GM12878 (cell line): Measurements from ENCODE around the gene MSRB1.

Source experiments
- BCL11A ChIP-seq: IDR thresholded peaks from 2 replicates; pipeline ENCODE4 v1.6.1; 2011; ENCODE audit warnings: low read depth, low read length
- CBX5 ChIP-seq: sonication (generic); IDR thresholded peaks from 2 replicates; pipeline ENCODE4 v1.6.1; 2016; ENCODE audit warnings: low read depth, moderate library complexity, mild to moderate bottlenecking, inconsistent platforms
- FOXM1 ChIP-seq: IDR thresholded peaks from 2 replicates; pipeline ENCODE4 v1.6.1; 2012; ENCODE audit warnings: low read depth, mild to moderate bottlenecking, inconsistent platforms, low read length, moderate library complexity
- JUND ChIP-seq: IDR thresholded peaks from 2 replicates; pipeline ENCODE4 v1.6.1; 2012; ENCODE audit warnings: low read depth, mild to moderate bottlenecking, low read length, improper control_type of control experiment, moderate library complexity
- MEF2B ChIP-seq: fragments of 450-650 bp; IDR thresholded peaks from 2 replicates; pipeline ENCODE4 v1.6.1; 2018; ENCODE audit warnings: mild to moderate bottlenecking, moderate library complexity; ENCODE audit not compliant: partially characterized antibody, poor library complexity, severe bottlenecking
- MYC ChIP-seq: IDR thresholded peaks from 2 replicates; pipeline ENCODE4 v1.6.1; 2011; ENCODE audit warnings: mild to moderate bottlenecking, low read length, moderate library complexity, inconsistent platforms; ENCODE audit not compliant: insufficient read depth, insufficient replicate concordance, insufficient read length, severe bottlenecking
- PML ChIP-seq: IDR thresholded peaks from 2 replicates; pipeline ENCODE4 v1.6.1; 2012; ENCODE audit warnings: low read length, inconsistent platforms
- RAD21 ChIP-seq: IDR thresholded peaks from 2 replicates; pipeline ENCODE4 v1.6.1; 2011; ENCODE audit warnings: mild to moderate bottlenecking, low read depth, low read length, moderate library complexity; ENCODE audit not compliant: insufficient read depth
- SP1 ChIP-seq: IDR thresholded peaks from one replicate; pipeline ENCODE4 v1.6.1; 2011; ENCODE audit warnings: low read depth, low read length
- YY1 ChIP-seq: IDR thresholded peaks from 2 replicates; pipeline ENCODE4 v1.6.1; 2011; ENCODE audit warnings: low read depth, mild to moderate bottlenecking, low read length
- ZNF274 ChIP-seq: IDR thresholded peaks from one replicate; pipeline ENCODE4 v1.8.0; 2011; ENCODE audit not compliant: insufficient read length, insufficient read depth
- TF ChIP-seq, protein P1 (sequence below): IDR thresholded peaks from 2 replicates; pipeline ENCODE4 v1.6.1; 2011; ENCODE audit warnings: borderline replicate concordance, low read depth, mild to moderate bottlenecking, moderate library complexity, mixed read lengths, low read length; ENCODE audit not compliant: insufficient read depth; ENCODE audit errors: extremely low read length
- TF ChIP-seq, protein P2 (sequence below), 3 experiments: IDR thresholded peaks in 2 of 3; conservative IDR thresholded peaks in 1 of 3; 2 replicates each; pipeline ENCODE4 v1.5.1; 2011; ENCODE audit warnings: low read depth in 3 of 3, low read length in 3 of 3, mild to moderate bottlenecking in 3 of 3, control low read depth in 2 of 3, moderate library complexity in 2 of 3, inconsistent platforms in 1 of 3, mixed read lengths in 1 of 3; ENCODE audit not compliant: control insufficient read depth in 2 of 3, insufficient read depth in 1 of 3; ENCODE audit errors: extremely low read depth in 1 of 3
- TF ChIP-seq, protein P3 (sequence below): IDR thresholded peaks from 2 replicates; pipeline ENCODE4 v1.6.1; 2012; ENCODE audit warnings: low read depth, low read length, improper control_type of control experiment

DNA sequence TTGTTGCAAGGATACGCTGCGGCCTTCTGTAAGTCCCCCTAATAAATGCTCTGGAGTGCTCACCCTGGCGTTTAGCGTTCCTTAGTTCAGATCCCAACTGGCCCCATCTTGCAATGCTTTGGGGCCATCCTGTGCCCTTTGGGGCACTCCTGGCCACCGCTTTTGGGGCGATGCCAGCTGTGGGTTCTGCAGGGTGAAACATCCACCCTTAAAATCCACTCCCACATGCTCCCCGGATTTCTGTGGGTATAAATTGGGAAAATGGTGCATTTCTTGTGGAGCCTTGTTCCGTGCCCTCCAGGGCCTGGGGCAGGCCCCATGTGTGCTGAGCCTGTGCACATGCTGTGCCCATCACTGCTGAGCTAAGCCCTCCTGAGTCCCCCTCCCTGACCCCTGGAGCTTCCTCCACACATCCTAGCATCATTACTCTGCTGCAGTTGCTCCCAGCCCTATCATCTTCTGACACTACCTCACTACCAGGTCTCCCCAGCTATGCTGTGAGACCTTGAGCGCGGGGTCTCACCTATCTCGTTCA is 6.0 kb downstream of the MSRB1 start:
- TF ChIP-seq, protein P1, sequence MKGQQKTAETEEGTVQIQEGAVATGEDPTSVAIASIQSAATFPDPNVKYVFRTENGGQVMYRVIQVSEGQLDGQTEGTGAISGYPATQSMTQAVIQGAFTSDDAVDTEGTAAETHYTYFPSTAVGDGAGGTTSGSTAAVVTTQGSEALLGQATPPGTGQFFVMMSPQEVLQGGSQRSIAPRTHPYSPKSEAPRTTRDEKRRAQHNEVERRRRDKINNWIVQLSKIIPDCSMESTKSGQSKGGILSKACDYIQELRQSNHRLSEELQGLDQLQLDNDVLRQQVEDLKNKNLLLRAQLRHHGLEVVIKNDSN, result no peak
- TF ChIP-seq, protein P2, sequence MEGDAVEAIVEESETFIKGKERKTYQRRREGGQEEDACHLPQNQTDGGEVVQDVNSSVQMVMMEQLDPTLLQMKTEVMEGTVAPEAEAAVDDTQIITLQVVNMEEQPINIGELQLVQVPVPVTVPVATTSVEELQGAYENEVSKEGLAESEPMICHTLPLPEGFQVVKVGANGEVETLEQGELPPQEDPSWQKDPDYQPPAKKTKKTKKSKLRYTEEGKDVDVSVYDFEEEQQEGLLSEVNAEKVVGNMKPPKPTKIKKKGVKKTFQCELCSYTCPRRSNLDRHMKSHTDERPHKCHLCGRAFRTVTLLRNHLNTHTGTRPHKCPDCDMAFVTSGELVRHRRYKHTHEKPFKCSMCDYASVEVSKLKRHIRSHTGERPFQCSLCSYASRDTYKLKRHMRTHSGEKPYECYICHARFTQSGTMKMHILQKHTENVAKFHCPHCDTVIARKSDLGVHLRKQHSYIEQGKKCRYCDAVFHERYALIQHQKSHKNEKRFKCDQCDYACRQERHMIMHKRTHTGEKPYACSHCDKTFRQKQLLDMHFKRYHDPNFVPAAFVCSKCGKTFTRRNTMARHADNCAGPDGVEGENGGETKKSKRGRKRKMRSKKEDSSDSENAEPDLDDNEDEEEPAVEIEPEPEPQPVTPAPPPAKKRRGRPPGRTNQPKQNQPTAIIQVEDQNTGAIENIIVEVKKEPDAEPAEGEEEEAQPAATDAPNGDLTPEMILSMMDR (IDR thresholded peaks at IDR 0.05 in 2 of 3, conservative IDR thresholded peaks at IDR 0.05 in 1 of 3; ENCODE audit: control insufficient read depth in 2 of 3, extremely low read depth in 1 of 3, insufficient read depth in 1 of 3, low read depth in 3 of 3, low read length in 3 of 3), result no peak
- TF ChIP-seq JUND, result no peak
- no peak for TF ChIP-seq SP1
- TF ChIP-seq BCL11A, result no peak
- no peak for TF ChIP-seq MYC
- no peak for TF ChIP-seq ZNF274
- TF ChIP-seq, protein P3, sequence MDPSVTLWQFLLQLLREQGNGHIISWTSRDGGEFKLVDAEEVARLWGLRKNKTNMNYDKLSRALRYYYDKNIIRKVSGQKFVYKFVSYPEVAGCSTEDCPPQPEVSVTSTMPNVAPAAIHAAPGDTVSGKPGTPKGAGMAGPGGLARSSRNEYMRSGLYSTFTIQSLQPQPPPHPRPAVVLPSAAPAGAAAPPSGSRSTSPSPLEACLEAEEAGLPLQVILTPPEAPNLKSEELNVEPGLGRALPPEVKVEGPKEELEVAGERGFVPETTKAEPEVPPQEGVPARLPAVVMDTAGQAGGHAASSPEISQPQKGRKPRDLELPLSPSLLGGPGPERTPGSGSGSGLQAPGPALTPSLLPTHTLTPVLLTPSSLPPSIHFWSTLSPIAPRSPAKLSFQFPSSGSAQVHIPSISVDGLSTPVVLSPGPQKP, result no peak
- no peak for TF ChIP-seq RAD21
- no peak for TF ChIP-seq YY1
- TF ChIP-seq MEF2B, result no peak
- no peak for TF ChIP-seq PML
- no peak for TF ChIP-seq FOXM1
- TF ChIP-seq CBX5, result no peak
